NCI-H1417 treated with DMSO at 0.1 percent for 48 hours (cell line): ENCODE data around the gene UTS2.

ENCODE experiments used
- DNase-seq: peaks from one replicate; lab custom pipeline; 2025; lab: John Stamatoyannopoulos, UW

The UTS2 gene

GRCh38 chr1:7852804-7853683 is at the start of gene UTS2:
Gene UTS2, minus strand, starts transcription at chr1:7853065. Its CDS starts 62 bp downstream, at chr1:7853003.
- no peak for DNase-seq

- no peak for DNase-seq
Observed at GRCh38 chr1:7899741-7900140, 46.9 kb upstream of the UTS2 start.

- DNase-seq: no peak
Observed at GRCh38 chr1:7898962-7899361, 46.1 kb upstream of the UTS2 start.

- no peak for DNase-seq
Observed at GRCh38 chr1:7896994-7897393, 44.1 kb upstream of the UTS2 start.

- DNase-seq: no peak
Observed at GRCh38 chr1:7893529-7894180, 40.8 kb upstream of the UTS2 start.

- DNase-seq: no peak
Observed at GRCh38 chr1:7891804-7892203, 38.9 kb upstream of the UTS2 start.

- DNase-seq: no peak
Observed at GRCh38 chr1:7890853-7891252, 38.0 kb upstream of the UTS2 start.

- no peak for DNase-seq
Observed at GRCh38 chr1:7888248-7889081, 35.6 kb upstream of the UTS2 start.

GRCh38 chr1:7886405-7886745 is 33.5 kb upstream of the UTS2 start:
- DNase-seq: no peak

GRCh38 chr1:7885513-7886404 is 32.9 kb upstream of the UTS2 start:
- DNase-seq: no peak

- DNase-seq: no peak
Observed at GRCh38 chr1:7884757-7885156, 31.9 kb upstream of the UTS2 start.

GRCh38 chr1:7879228-7879627 is 26.4 kb upstream of the UTS2 start:
- DNase-seq: no peak

GRCh38 chr1:7878027-7878426 is 25.2 kb upstream of the UTS2 start:
- no peak for DNase-seq

GRCh38 chr1:7873801-7874795 is 21.2 kb upstream of the UTS2 start:
- no peak for DNase-seq

- no peak for DNase-seq
Observed at GRCh38 chr1:7871136-7871535, 18.3 kb upstream of the UTS2 start.

GRCh38 chr1:7869136-7869920 is 16.5 kb upstream of the UTS2 start:
- no peak for DNase-seq

GRCh38 chr1:7868070-7868780 is 15.4 kb upstream of the UTS2 start:
- DNase-seq: no peak

GRCh38 chr1:7865978-7866377 is 13.1 kb upstream of the UTS2 start:
- DNase-seq: no peak

GRCh38 chr1:7863756-7864328 is 11.0 kb upstream of the UTS2 start:
- DNase-seq: no peak
